Measurements from ENCODE around the gene SCAP. TPM values are rescaled to one million over a fixed set of nuclear protein-coding genes. Genes with fewer than 3 reads are reported as not detected.

The SCAP gene
- total and polyA plus RNA-seq, 7 donors = 18.9 to 47.5 (median 34.7) TPM

GRCh38 chr3:47367631-47368030 lies 108.1 kb downstream of the SCAP start:
- TF ChIP-seq, protein P1, sequence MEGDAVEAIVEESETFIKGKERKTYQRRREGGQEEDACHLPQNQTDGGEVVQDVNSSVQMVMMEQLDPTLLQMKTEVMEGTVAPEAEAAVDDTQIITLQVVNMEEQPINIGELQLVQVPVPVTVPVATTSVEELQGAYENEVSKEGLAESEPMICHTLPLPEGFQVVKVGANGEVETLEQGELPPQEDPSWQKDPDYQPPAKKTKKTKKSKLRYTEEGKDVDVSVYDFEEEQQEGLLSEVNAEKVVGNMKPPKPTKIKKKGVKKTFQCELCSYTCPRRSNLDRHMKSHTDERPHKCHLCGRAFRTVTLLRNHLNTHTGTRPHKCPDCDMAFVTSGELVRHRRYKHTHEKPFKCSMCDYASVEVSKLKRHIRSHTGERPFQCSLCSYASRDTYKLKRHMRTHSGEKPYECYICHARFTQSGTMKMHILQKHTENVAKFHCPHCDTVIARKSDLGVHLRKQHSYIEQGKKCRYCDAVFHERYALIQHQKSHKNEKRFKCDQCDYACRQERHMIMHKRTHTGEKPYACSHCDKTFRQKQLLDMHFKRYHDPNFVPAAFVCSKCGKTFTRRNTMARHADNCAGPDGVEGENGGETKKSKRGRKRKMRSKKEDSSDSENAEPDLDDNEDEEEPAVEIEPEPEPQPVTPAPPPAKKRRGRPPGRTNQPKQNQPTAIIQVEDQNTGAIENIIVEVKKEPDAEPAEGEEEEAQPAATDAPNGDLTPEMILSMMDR (IDR thresholded peaks at IDR 0.05) = no peak
- ATAC-seq (no peak), DNase-seq (no peak)
- Histone ChIP-seq H3K4me1 (peaks cover 9% of the 10 kb centered on the region), H3K9me3 (no peaks in the 10 kb centered on the region), H3K27ac (no peak overlapping the region), H3K36me3 (ENCODE audit: insufficient read depth in 1 of 2, low read depth in 1 of 2) (no peaks in the 10 kb centered on the region), H3K4me3 (no peak overlapping the region), H3K27me3 (ENCODE audit: insufficient read depth in 3 of 3, low read length in 2 of 3) (no peaks in the 10 kb centered on the region)
- intact Hi-C loops (cut with DNase I) = no loop called here
- WGBS, 3 donors = 93% methylated on average over 7 of the region's 7 CpGs

- Histone ChIP-seq H3K4me3 (no peak overlapping the region), H3K36me3 (ENCODE audit: insufficient read depth in 1 of 2, low read depth in 1 of 2) (no peaks in the 10 kb centered on the region), H3K4me1 (peaks cover 9% of the 10 kb centered on the region), H3K9me3 (no peaks in the 10 kb centered on the region), H3K27ac (no peak overlapping the region), H3K27me3 (ENCODE audit: insufficient read depth in 3 of 3, low read length in 2 of 3) (no peaks in the 10 kb centered on the region)
- ATAC-seq (no peak), DNase-seq (no peak)
- TF ChIP-seq, protein P1 (IDR thresholded peaks at IDR 0.05) = no peak
- intact Hi-C loops (cut with DNase I) = no loop called here
- WGBS, 3 donors = 97 to 98% (median 97%) methylated on average over 2 of the region's 2 CpGs
Measured at GRCh38 chr3:47366833-47367232, 108.9 kb downstream of the SCAP start.

GRCh38 chr3:47365213-47366153 lies 110.3 kb downstream of the SCAP start:
- Histone ChIP-seq H3K27ac (no peak overlapping the region), H3K9me3 (no peaks in the 10 kb centered on the region), H3K4me3 (no peak overlapping the region), H3K27me3 (ENCODE audit: insufficient read depth in 3 of 3, low read length in 2 of 3) (no peaks in the 10 kb centered on the region), H3K4me1 (peaks cover 9% of the 10 kb centered on the region), H3K36me3 (ENCODE audit: insufficient read depth in 1 of 2, low read depth in 1 of 2) (no peaks in the 10 kb centered on the region)
- ATAC-seq (peak; percentile 43 to 75 (median 68)), DNase-seq (no peak)
- TF ChIP-seq, protein P1 (IDR thresholded peaks at IDR 0.05) = no peak
- intact Hi-C loops (cut with DNase I) = no loop called here
- WGBS, 3 donors = 34 to 39% (median 34%) methylated on average over 11 of the region's 11 CpGs

Other genes with a start within 250 kb of the SCAP start
- gene KIF9, start 193.1 kb downstream of the SCAP start, total RNA-seq = 1 to 10 TPM; 3.5 to 5.9 (median 4.4) TPM
- 10 to 100 TPM in 2 of 3 donors, 1 to 10 TPM in 1; 7.7 to 15.5 (median 11.7) TPM for gene KIF9, start 193.1 kb downstream of the SCAP start, polyA plus RNA-seq
- gene KLHL18, start 193.0 kb downstream of the SCAP start, total RNA-seq = 10 to 100 TPM; 44.2 to 68.7 (median 53.8) TPM
- 100 to 1,000 TPM; 129 to 170 (median 162) TPM for gene KLHL18, start 193.0 kb downstream of the SCAP start, polyA plus RNA-seq
- gene PTPN23, start 94.9 kb downstream of the SCAP start, total RNA-seq = 10 to 100 TPM; 26.8 to 47.5 (median 35.2) TPM
- 10 to 100 TPM; 14.3 to 33.0 (median 15.9) TPM for gene PTPN23, start 94.9 kb downstream of the SCAP start, polyA plus RNA-seq
- 10 to 100 TPM; 17.7 to 21.2 (median 19.3) TPM for gene ELP6, start 37.8 kb upstream of the SCAP start, total RNA-seq
- 10 to 100 TPM; 24.3 to 50.9 (median 39.6) TPM for gene ELP6, start 37.8 kb upstream of the SCAP start, polyA plus RNA-seq
- 1 to 10 TPM in 1 of 4 donors, under 1 TPM in 3; 0.18 to 1.1 (median 0.35) TPM for gene CSPG5, start 102.9 kb upstream of the SCAP start, total RNA-seq
- gene CSPG5, start 102.9 kb upstream of the SCAP start, polyA plus RNA-seq = under 1 TPM in 2 of 3 donors, not detected in 1; 0.21 to 0.25 TPM